Fibroblast of the aortic adventitia (primary cell): ENCODE measurements around the gene CHCHD6. TPM values are rescaled to one million over a fixed set of nuclear protein-coding genes. Genes with fewer than 3 reads are reported as not detected.

Source experiments
- DNase-seq: peaks from one replicate; pipeline ENCODE4 v3.0.0-alpha.2; 2010; ENCODE audit warnings: low read depth
- H3K4me3 ChIP-seq: 2 replicates; pipeline ENCODE4 v1.5.1; 2011; ENCODE audit warnings: low read depth, mild to moderate bottlenecking, control low read depth, low read length, moderate library complexity
- CTCF ChIP-seq: IDR thresholded peaks from 2 replicates; pipeline ENCODE4 v1.5.1; 2011; ENCODE audit warnings: mild to moderate bottlenecking, low read length, control low read depth, inconsistent platforms; ENCODE audit not compliant: insufficient read depth
- total RNA-seq: library from RNA; depleted of rRNA; stranded (reverse); fragments of >200 nt; gene quantifications from 2 replicates; pipeline ENCODE4 v1.2.3, GENCODE V29; 2012; ENCODE audit warnings: low replicate concordance

CHCHD6 gene
- total RNA-seq = 10.8 and 13.4 TPM in 2 replicates

- TF ChIP-seq CTCF = no peak
- H3K4me3 ChIP-seq = peak within 1 kb of the TSS; percentile 89
- DNase-seq = peak; percentile 94
Observed at GRCh38 chr3:126703512-126704493, at the start of gene CHCHD6. Gene CHCHD6 (plus strand): TSS chr3:126704240. CDS start chr3:126704313, 73 bp downstream.

GRCh38 chr3:126654571-126655383, 49.3 kb upstream of the CHCHD6 start, which contains the start of gene TXNRD3:
Gene TXNRD3 (minus strand): TSS chr3:126655124.
- TF ChIP-seq CTCF = peak; percentile 5
- peak; percentile 52 for DNase-seq
- peak within 1 kb of the TSS; percentile 76 for H3K4me3 ChIP-seq

- no peak for TF ChIP-seq CTCF
- no peak for DNase-seq
- H3K4me3 ChIP-seq = no peak overlapping the region
Observed at GRCh38 chr3:126655887-126656286, 48.2 kb upstream of the CHCHD6 start.

- no peak for DNase-seq
- no peak for TF ChIP-seq CTCF
- H3K4me3 ChIP-seq = no peak overlapping the region
Observed at GRCh38 chr3:126656371-126657134, 47.5 kb upstream of the CHCHD6 start.

- DNase-seq = no peak
- H3K4me3 ChIP-seq = no peak overlapping the region
- TF ChIP-seq CTCF = no peak
Observed at GRCh38 chr3:126657901-126658300, 46.1 kb upstream of the CHCHD6 start.

- no peak for TF ChIP-seq CTCF
- DNase-seq = no peak
Observed at GRCh38 chr3:126658584-126658983, 45.5 kb upstream of the CHCHD6 start.

More at GRCh38 chr3:126658584-126658983, 45.5 kb upstream of the CHCHD6 start:
- no peak overlapping the region for H3K4me3 ChIP-seq
